ENCODE results near the gene CUEDC2.

The CUEDC2 gene

GRCh38 chr10:102467971-102468438 is 35.6 kb upstream of the CUEDC2 start:
- H3K79me2 ChIP-seq, result no peaks in the 10 kb centered on the region
- H3K36me3 ChIP-seq (ENCODE audit: control insufficient read depth, insufficient read depth, low read length), result no peaks in the 10 kb centered on the region
- H3K4me2 ChIP-seq (ENCODE audit: low read length), result no peak overlapping the region
- no peak overlapping the region for H3K4me3 ChIP-seq (ENCODE audit: low read depth, low read length)
- H3K4me1 ChIP-seq, result peaks cover 3% of the 10 kb centered on the region
- H3K27me3 ChIP-seq (ENCODE audit: control insufficient read depth, insufficient read depth, low read length), result no peaks in the 10 kb centered on the region
- no peak overlapping the region for H3K27ac ChIP-seq
- no peaks in the 10 kb centered on the region for H3K9me3 ChIP-seq (ENCODE audit: control insufficient read depth, low read length)
- no peak for TF ChIP-seq CTCF (IDR thresholded peaks at IDR 0.05)
- no peak overlapping the region for H2AFZ ChIP-seq
- no peak overlapping the region for H3K9ac ChIP-seq

- no peak for TF ChIP-seq CTCF (IDR thresholded peaks at IDR 0.05)
- no peaks in the 10 kb centered on the region for H3K79me2 ChIP-seq
Observed at GRCh38 chr10:102467318-102467717, 34.9 kb upstream of the CUEDC2 start.

GRCh38 chr10:102465466-102465865 is 33.1 kb upstream of the CUEDC2 start:
- H3K79me2 ChIP-seq, result peaks cover 2% of the 10 kb centered on the region
- H3K27me3 ChIP-seq (ENCODE audit: control insufficient read depth, insufficient read depth, low read length), result no peaks in the 10 kb centered on the region
- H3K27ac ChIP-seq, result no peak overlapping the region
- H3K4me1 ChIP-seq, result peaks cover 15% of the 10 kb centered on the region
- no peak overlapping the region for H2AFZ ChIP-seq
- TF ChIP-seq CTCF (IDR thresholded peaks at IDR 0.05), result no peak
- no peaks in the 10 kb centered on the region for H3K36me3 ChIP-seq (ENCODE audit: control insufficient read depth, insufficient read depth, low read length)
- H3K9ac ChIP-seq, result no peak overlapping the region
- H3K4me2 ChIP-seq (ENCODE audit: low read length), result no peak overlapping the region
- no peak overlapping the region for H3K4me3 ChIP-seq (ENCODE audit: low read depth, low read length)
- no peaks in the 10 kb centered on the region for H3K9me3 ChIP-seq (ENCODE audit: control insufficient read depth, low read length)

More at GRCh38 chr10:102467318-102467717, 34.9 kb upstream of the CUEDC2 start:
- Histone ChIP-seq H3K9me3 (ENCODE audit: control insufficient read depth, low read length) (no peaks in the 10 kb centered on the region), H3K9ac (no peak overlapping the region), H3K36me3 (ENCODE audit: control insufficient read depth, insufficient read depth, low read length) (no peaks in the 10 kb centered on the region), H3K4me3 (ENCODE audit: low read depth, low read length) (no peak overlapping the region), H3K4me2 (ENCODE audit: low read length) (no peak overlapping the region), H3K4me1 (peaks cover 9% of the 10 kb centered on the region), H3K27me3 (ENCODE audit: control insufficient read depth, insufficient read depth, low read length) (no peaks in the 10 kb centered on the region), H2AFZ (no peak overlapping the region), H3K27ac (no peak overlapping the region)

GRCh38 chr10:102463983-102464382 is 31.6 kb upstream of the CUEDC2 start:
- no peaks in the 10 kb centered on the region for H3K27me3 ChIP-seq (ENCODE audit: control insufficient read depth, insufficient read depth, low read length)
- no peaks in the 10 kb centered on the region for H3K9me3 ChIP-seq (ENCODE audit: control insufficient read depth, low read length)
- H3K4me1 ChIP-seq, result peaks cover 15% of the 10 kb centered on the region
- H3K4me3 ChIP-seq (ENCODE audit: low read depth, low read length), result no peak overlapping the region
- no peak overlapping the region for H3K9ac ChIP-seq
- no peak overlapping the region for H3K4me2 ChIP-seq (ENCODE audit: low read length)
- H3K27ac ChIP-seq, result no peak overlapping the region
- peaks cover 2% of the 10 kb centered on the region for H3K79me2 ChIP-seq
- no peaks in the 10 kb centered on the region for H3K36me3 ChIP-seq (ENCODE audit: control insufficient read depth, insufficient read depth, low read length)
- H2AFZ ChIP-seq, result no peak overlapping the region
- TF ChIP-seq CTCF (IDR thresholded peaks at IDR 0.05), result no peak

GRCh38 chr10:102462512-102463054 is 30.2 kb upstream of the CUEDC2 start:
- no peak overlapping the region for H3K4me3 ChIP-seq (ENCODE audit: low read depth, low read length)
- H3K9me3 ChIP-seq (ENCODE audit: control insufficient read depth, low read length), result no peaks in the 10 kb centered on the region
- peak overlapping the region; percentile 59 for H2AFZ ChIP-seq
- no peak for TF ChIP-seq CTCF (IDR thresholded peaks at IDR 0.05)
- H3K9ac ChIP-seq, result no peak overlapping the region
- H3K4me2 ChIP-seq (ENCODE audit: low read length), result no peak overlapping the region
- peaks cover 15% of the 10 kb centered on the region for H3K4me1 ChIP-seq
- H3K79me2 ChIP-seq, result peaks cover 2% of the 10 kb centered on the region
- H3K27me3 ChIP-seq (ENCODE audit: control insufficient read depth, insufficient read depth, low read length), result no peaks in the 10 kb centered on the region
- H3K27ac ChIP-seq, result no peak overlapping the region
- no peaks in the 10 kb centered on the region for H3K36me3 ChIP-seq (ENCODE audit: control insufficient read depth, insufficient read depth, low read length)

All from parathyroid adenoma (tissue), 2 donors.